ENCODE results near the gene ZMIZ1.

ZMIZ1 gene

DNA sequence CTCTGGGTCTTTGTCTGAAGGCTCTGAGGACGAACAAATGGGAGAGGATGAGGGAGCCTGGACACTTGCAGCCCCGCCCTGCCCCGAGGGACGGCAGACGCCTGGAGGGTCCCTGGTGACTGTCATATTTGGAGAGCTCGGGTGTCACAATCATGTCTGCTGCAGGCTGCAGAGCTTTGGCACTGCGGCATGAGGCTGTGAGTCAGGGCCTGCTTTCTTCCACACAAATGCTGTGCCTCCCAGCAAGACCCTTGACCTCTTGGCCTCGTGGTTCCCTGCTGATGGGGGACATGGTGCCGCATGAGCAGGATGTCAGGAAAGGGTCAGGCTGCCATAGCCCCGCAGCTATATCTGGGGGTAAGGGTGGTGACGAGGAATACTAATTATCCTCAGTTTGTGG is 213.6 kb downstream of the ZMIZ1 start:
- no peaks in the 10 kb centered on the region for H3K9me3 ChIP-seq
- H3K36me3 ChIP-seq: peaks cover 77% of the 10 kb centered on the region
- peaks cover 66% of the 10 kb centered on the region for H3K4me1 ChIP-seq
- TF ChIP-seq, protein P1, sequence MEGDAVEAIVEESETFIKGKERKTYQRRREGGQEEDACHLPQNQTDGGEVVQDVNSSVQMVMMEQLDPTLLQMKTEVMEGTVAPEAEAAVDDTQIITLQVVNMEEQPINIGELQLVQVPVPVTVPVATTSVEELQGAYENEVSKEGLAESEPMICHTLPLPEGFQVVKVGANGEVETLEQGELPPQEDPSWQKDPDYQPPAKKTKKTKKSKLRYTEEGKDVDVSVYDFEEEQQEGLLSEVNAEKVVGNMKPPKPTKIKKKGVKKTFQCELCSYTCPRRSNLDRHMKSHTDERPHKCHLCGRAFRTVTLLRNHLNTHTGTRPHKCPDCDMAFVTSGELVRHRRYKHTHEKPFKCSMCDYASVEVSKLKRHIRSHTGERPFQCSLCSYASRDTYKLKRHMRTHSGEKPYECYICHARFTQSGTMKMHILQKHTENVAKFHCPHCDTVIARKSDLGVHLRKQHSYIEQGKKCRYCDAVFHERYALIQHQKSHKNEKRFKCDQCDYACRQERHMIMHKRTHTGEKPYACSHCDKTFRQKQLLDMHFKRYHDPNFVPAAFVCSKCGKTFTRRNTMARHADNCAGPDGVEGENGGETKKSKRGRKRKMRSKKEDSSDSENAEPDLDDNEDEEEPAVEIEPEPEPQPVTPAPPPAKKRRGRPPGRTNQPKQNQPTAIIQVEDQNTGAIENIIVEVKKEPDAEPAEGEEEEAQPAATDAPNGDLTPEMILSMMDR (IDR thresholded peaks at IDR 0.05; ENCODE audit: low read depth, low read length): no peak
- peak; percentile 80 for DNase-seq
- H3K27me3 ChIP-seq: no peaks in the 10 kb centered on the region
- no peak overlapping the region for H3K4me3 ChIP-seq (ENCODE audit: low read depth, low read length)

DNA sequence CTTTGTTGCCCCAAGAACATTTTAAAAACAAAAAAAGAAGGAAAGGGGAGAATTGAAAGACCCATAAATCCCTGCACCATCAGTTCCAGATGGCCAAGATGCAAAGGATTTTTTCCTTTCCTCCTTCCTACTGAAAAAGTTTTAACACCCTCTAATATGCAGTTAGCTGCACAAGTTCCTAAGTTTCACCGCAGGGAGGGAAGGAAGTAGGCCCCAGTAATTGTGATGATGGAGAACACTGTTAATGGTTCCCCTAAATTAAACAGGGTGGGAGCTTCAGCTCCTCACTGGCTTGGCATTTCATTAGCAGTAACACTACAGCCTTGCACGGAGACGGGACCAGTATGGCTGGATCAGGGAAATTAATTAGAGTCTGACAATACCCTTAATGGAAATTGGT is 214.8 kb downstream of the ZMIZ1 start:
- Histone ChIP-seq H3K4me3 (ENCODE audit: low read depth, low read length) (no peak overlapping the region), H3K9me3 (no peaks in the 10 kb centered on the region), H3K4me1 (peaks cover 59% of the 10 kb centered on the region), H3K27me3 (no peaks in the 10 kb centered on the region), H3K36me3 (peaks cover 82% of the 10 kb centered on the region)
- TF ChIP-seq, protein P1 (IDR thresholded peaks at IDR 0.05; ENCODE audit: low read depth, low read length): no peak
- DNase-seq: no peak

DNA sequence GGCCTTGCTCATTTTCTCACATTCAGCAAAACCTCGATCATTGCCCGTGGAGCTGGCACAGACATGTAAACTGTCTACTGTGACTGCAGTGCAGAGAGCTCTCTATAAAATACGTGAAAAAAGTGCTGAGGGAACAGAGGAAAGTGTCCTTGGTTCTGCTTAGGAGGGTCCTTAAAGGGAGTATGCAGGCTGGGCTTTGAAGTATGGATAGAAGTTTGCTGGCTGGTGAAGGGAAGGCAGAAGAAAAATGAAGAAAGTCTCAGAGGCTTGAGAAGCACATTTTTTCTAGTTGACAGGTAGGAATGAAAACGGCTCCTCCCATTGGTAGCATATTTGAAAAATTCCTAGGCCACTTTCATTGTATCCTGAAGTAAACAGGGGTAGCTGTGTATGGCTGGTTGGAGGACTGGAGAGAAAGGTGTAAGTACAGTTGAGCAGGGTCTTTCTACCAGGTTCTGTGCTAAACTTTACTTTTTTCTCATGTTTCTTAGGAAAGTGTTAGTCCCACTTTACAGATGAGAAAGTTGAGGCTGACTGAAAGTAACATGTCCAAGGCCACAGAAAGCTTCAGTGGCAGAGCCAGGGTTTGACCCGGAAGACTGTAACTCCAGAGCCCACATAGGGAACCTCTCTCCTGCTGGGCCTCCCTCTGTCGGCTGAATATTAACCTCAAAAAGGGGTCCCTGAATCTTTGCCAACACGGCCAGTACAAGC is 215.5 kb downstream of the ZMIZ1 start:
- H3K27me3 ChIP-seq: no peaks in the 10 kb centered on the region
- H3K36me3 ChIP-seq: peaks cover 89% of the 10 kb centered on the region
- H3K9me3 ChIP-seq: no peaks in the 10 kb centered on the region
- TF ChIP-seq, protein P1 (IDR thresholded peaks at IDR 0.05; ENCODE audit: low read depth, low read length): no peak
- peaks cover 59% of the 10 kb centered on the region for H3K4me1 ChIP-seq
- no peak overlapping the region for H3K4me3 ChIP-seq (ENCODE audit: low read depth, low read length)
- DNase-seq: no peak

DNA sequence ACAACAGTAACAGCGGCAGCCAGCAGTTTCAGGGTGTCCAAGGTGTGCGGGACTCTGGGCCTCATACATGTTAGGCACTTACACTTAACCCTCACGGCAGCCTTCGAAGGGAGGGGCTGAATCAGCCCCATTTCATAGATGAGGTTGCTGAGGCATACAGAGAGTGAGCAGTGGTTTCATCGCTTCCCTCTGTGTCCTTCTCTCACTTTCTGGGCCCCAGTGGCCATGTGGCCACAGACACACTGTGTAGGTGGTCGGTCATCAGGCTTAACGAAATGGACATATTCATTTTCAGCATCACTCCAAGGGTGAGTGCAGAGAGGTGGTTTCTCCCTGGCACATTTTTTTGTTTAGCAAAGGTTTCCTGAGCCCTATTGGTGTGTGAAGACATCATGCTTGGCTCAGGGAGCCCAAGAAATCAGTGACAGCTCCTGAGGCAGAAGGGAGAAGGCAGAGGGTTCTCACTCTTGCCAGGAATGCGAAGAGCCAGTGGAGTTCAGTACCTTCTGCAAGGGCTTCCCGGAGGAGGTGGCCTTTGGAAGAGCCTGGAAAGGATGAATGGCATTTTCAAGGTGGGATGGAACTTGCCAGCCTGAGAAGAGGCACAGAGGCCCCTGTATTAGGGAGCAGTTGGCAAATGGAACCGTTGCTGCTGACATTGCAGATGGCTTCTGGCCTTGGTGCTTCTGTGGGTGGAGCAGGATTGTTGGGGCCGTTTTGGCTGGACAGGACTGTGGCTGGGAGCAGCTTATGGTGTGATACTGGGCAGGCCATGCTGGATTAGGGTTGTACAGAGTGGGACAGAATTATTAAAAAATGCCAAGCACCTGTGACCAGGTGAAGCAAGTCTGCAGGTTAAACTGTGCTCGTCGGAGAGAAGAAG is 216.8 kb downstream of the ZMIZ1 start:
- TF ChIP-seq, protein P1 (IDR thresholded peaks at IDR 0.05; ENCODE audit: low read depth, low read length): no peak
- no peaks in the 10 kb centered on the region for H3K27me3 ChIP-seq
- peaks cover 95% of the 10 kb centered on the region for H3K36me3 ChIP-seq
- H3K9me3 ChIP-seq: no peaks in the 10 kb centered on the region
- DNase-seq: no peak
- peaks cover 59% of the 10 kb centered on the region for H3K4me1 ChIP-seq
- peak overlapping the region; percentile 0; the same call in 1 of the 2 replicates for H3K4me3 ChIP-seq (ENCODE audit: low read depth, low read length)

DNA sequence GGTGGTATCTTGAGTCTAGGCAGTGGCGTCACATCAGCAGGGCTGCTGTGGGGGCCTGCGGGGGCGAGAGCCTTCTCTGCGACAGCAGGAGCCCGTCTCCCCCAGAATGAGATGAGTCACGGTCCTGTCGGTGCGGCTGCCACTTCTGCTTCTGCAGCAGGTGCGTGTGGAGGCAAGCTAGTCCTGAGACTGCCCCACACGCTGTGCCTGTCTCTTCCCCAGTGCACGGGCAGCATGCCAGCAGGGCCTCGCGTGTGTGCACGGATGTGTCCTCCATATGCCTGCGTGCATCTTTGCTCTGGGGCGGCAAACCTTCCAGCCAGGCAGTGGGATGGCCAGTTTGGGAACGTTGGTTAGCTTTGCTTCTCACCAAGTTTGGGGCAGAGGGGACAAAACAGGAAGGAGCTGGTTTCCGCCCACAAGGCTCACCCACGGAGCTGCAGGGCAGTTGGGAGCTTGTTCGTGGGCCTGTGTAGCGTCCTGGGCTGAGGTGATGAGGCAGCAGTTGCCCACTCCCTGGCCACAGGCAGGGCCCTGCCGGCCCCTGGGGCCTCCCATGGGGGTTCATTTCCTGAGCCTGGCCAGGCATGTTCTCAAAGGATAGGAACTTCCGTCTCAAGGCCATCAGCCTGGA is 217.7 kb downstream of the ZMIZ1 start:
- H3K9me3 ChIP-seq: no peaks in the 10 kb centered on the region
- no peak overlapping the region for H3K4me3 ChIP-seq (ENCODE audit: low read depth, low read length)
- H3K27me3 ChIP-seq: no peaks in the 10 kb centered on the region
- H3K36me3 ChIP-seq: peaks cover 95% of the 10 kb centered on the region
- H3K4me1 ChIP-seq: peaks cover 51% of the 10 kb centered on the region
- DNase-seq: peak; percentile 91
- TF ChIP-seq, protein P1 (IDR thresholded peaks at IDR 0.05; ENCODE audit: low read depth, low read length): no peak
